Mesendoderm (in vitro differentiated cells): ENCODE results near the gene PDE1C.
"Not testable (repeated sequence)": the region's sequence is repeated elsewhere in the genome, so short reads cannot be mapped to it uniquely, and the experiment has no call there.

Source experiments
- DNase-seq: peaks from one replicate; pipeline ENCODE4 v3.0.0; 2013
- H2AK5ac ChIP-seq: 2 replicates; pipeline ENCODE4 v1.6.1; 2013; ENCODE audit warnings: low read length, inconsistent platforms
- H2BK120ac ChIP-seq: 2 replicates; pipeline ENCODE4 v1.6.1; 2013; ENCODE audit warnings: low read depth, mild to moderate bottlenecking, low read length, moderate library complexity, mixed read lengths
- H2BK15ac ChIP-seq: replicated peaks from 2 replicates; pipeline ENCODE4 v1.6.1; 2013; ENCODE audit warnings: low read depth, mild to moderate bottlenecking, moderate library complexity
- H2BK5ac ChIP-seq: 2 replicates; pipeline ENCODE4 v1.6.1; 2013; ENCODE audit warnings: low read length, inconsistent platforms
- H3K18ac ChIP-seq: 2 replicates; pipeline ENCODE4 v1.6.1; 2013; ENCODE audit warnings: mild to moderate bottlenecking, low read length, mixed read lengths
- H3K23ac ChIP-seq: one replicate; pipeline ENCODE4 v1.6.1; 2013; ENCODE audit warnings: low read length
- H3K27ac ChIP-seq: 2 replicates; pipeline ENCODE4 v1.5.1; 2013; ENCODE audit warnings: low read depth, mild to moderate bottlenecking, inconsistent platforms, low read length, moderate library complexity
- H3K27me3 ChIP-seq: 2 replicates; pipeline ENCODE4 v1.6.1; 2013; ENCODE audit warnings: low read length, control low read depth, mild to moderate bottlenecking, inconsistent platforms; ENCODE audit not compliant: insufficient read depth, poor library complexity
- H3K36me3 ChIP-seq: 2 replicates; pipeline ENCODE4 v1.6.1; 2013; ENCODE audit warnings: low read length, inconsistent platforms; ENCODE audit not compliant: control insufficient read depth, insufficient read depth
- H3K4ac ChIP-seq: one replicate; pipeline ENCODE4 v1.6.1; 2013; ENCODE audit warnings: low read depth, mild to moderate bottlenecking, low read length, moderate library complexity
- H3K4me1 ChIP-seq: 2 replicates; pipeline ENCODE4 v1.6.1; 2013; ENCODE audit warnings: low read depth, low read length, inconsistent platforms; ENCODE audit not compliant: control insufficient read depth
- H3K4me2 ChIP-seq: 2 replicates; pipeline ENCODE4 v1.6.1; 2013; ENCODE audit warnings: low read length
- H3K4me3 ChIP-seq: 2 replicates; pipeline ENCODE4 v1.5.1; 2013; ENCODE audit warnings: mild to moderate bottlenecking, low read length
- H3K56ac ChIP-seq: one replicate; pipeline ENCODE4 v1.6.1; 2013; ENCODE audit warnings: low read length
- H3K79me1 ChIP-seq: 2 replicates; pipeline ENCODE4 v1.6.1; 2013; ENCODE audit warnings: low read length, inconsistent platforms
- H3K79me2 ChIP-seq: 2 replicates; pipeline ENCODE4 v1.6.1; 2013; ENCODE audit warnings: mild to moderate bottlenecking, low read length; ENCODE audit not compliant: control insufficient read depth, insufficient read depth
- H3K9ac ChIP-seq: 2 replicates; pipeline ENCODE4 v1.6.1; 2013; ENCODE audit warnings: low read length, inconsistent platforms
- H4K5ac ChIP-seq: one replicate; pipeline ENCODE4 v1.6.1; 2013; ENCODE audit warnings: low read length
- H4K8ac ChIP-seq: one replicate; pipeline ENCODE4 v1.6.1; 2013; ENCODE audit warnings: low read depth, mild to moderate bottlenecking, control low read depth, low read length, moderate library complexity
- WGBS: extraction: QIAGEN DNeasy Blood & Tissue Kit; methylation state at CpG from one replicate; pipeline ENCODE4 v1.1.7; 2013; ENCODE audit warnings: low lambda C conversion rate, missing lambda C conversion rate; ENCODE audit not compliant: insufficient coverage; ENCODE audit errors: extremely low coverage; 5-methylcytosine and 5-hydroxymethylcytosine counted together

The PDE1C gene

GRCh38 chr7:32088451-32088881 is 18.3 kb upstream of the PDE1C start:
- no peak overlapping the region for H2BK15ac ChIP-seq
- no peak overlapping the region for H2BK120ac ChIP-seq
- H3K9ac ChIP-seq, result no peak overlapping the region
- no peak overlapping the region for H3K27ac ChIP-seq
- no peak overlapping the region for H3K56ac ChIP-seq
- H3K4me1 ChIP-seq, result no peaks in the 10 kb centered on the region
- no peak overlapping the region for H3K4ac ChIP-seq
- H4K5ac ChIP-seq, result no peak overlapping the region
- no peaks in the 10 kb centered on the region for H3K79me2 ChIP-seq
- WGBS, result no CpG with 5 or more reads among the region's 18 CpGs
- DNase-seq, result no peak
- H3K27me3 ChIP-seq, result no peaks in the 10 kb centered on the region
- no peak overlapping the region for H4K8ac ChIP-seq
- no peak overlapping the region for H3K18ac ChIP-seq
- no peak overlapping the region for H3K4me3 ChIP-seq
- H2BK5ac ChIP-seq, result no peak overlapping the region
- H3K79me1 ChIP-seq, result no peaks in the 10 kb centered on the region
- H3K4me2 ChIP-seq, result no peak overlapping the region
- no peak overlapping the region for H3K23ac ChIP-seq
- no peak overlapping the region for H2AK5ac ChIP-seq
- H3K36me3 ChIP-seq, result no peaks in the 10 kb centered on the region

GRCh38 chr7:32079510-32079909 is 9.3 kb upstream of the PDE1C start:
- Histone ChIP-seq H2BK5ac (no peak overlapping the region), H3K36me3 (no peaks in the 10 kb centered on the region), H3K4me1 (no peaks in the 10 kb centered on the region), H2AK5ac (no peak overlapping the region), H4K5ac (no peak overlapping the region), H3K4me3 (no peak overlapping the region), H3K79me2 (no peaks in the 10 kb centered on the region), H3K27ac (no peak overlapping the region), H3K27me3 (no peaks in the 10 kb centered on the region), H3K18ac (no peak overlapping the region), H3K4ac (no peak overlapping the region), H2BK15ac (no peak overlapping the region), H3K4me2 (no peak overlapping the region), H3K23ac (no peak overlapping the region), H3K79me1 (no peaks in the 10 kb centered on the region), H2BK120ac (no peak overlapping the region), H4K8ac (no peak overlapping the region), H3K56ac (no peak overlapping the region), H3K9ac (no peak overlapping the region)
- no CpG with 5 or more reads among the region's 6 CpGs for WGBS
- DNase-seq, result no peak

- Histone ChIP-seq H3K27ac (no peak overlapping the region), H2BK15ac (no peak overlapping the region), H3K56ac (no peak overlapping the region), H3K27me3 (no peaks in the 10 kb centered on the region), H2BK5ac (no peak overlapping the region), H3K23ac (no peak overlapping the region), H3K9ac (no peak overlapping the region), H2AK5ac (no peak overlapping the region), H3K4ac (no peak overlapping the region), H4K8ac (no peak overlapping the region), H3K18ac (no peak overlapping the region), H3K4me2 (no peak overlapping the region), H3K4me1 (no peaks in the 10 kb centered on the region), H2BK120ac (no peak overlapping the region), H3K79me1 (no peaks in the 10 kb centered on the region), H3K79me2 (no peaks in the 10 kb centered on the region), H4K5ac (no peak overlapping the region), H3K4me3 (no peak overlapping the region), H3K36me3 (no peaks in the 10 kb centered on the region)
- WGBS, result no CpG with 5 or more reads among the region's 2 CpGs
- no peak for DNase-seq
These were observed 8.6 kb upstream of the PDE1C start for GRCh38 chr7:32078824-32079223.

GRCh38 chr7:32077806-32078205 is 7.6 kb upstream of the PDE1C start:
- Histone ChIP-seq H3K4ac (no peak overlapping the region), H3K79me2 (no peaks in the 10 kb centered on the region), H2BK5ac (no peak overlapping the region), H2BK120ac (no peak overlapping the region), H3K4me2 (no peak overlapping the region), H4K8ac (no peak overlapping the region), H3K79me1 (no peaks in the 10 kb centered on the region), H3K4me1 (no peaks in the 10 kb centered on the region), H3K27me3 (no peaks in the 10 kb centered on the region), H3K18ac (no peak overlapping the region), H3K4me3 (no peak overlapping the region), H3K23ac (no peak overlapping the region), H3K36me3 (no peaks in the 10 kb centered on the region), H2AK5ac (no peak overlapping the region), H4K5ac (no peak overlapping the region), H3K56ac (no peak overlapping the region), H3K9ac (no peak overlapping the region), H2BK15ac (no peak overlapping the region), H3K27ac (no peak overlapping the region)
- WGBS, result no CpG with 5 or more reads among the region's 5 CpGs
- DNase-seq, result no peak

- not testable (repeated sequence) for H3K18ac ChIP-seq, H3K36me3 ChIP-seq, H3K4me3 ChIP-seq, H3K23ac ChIP-seq, H2BK15ac ChIP-seq, H4K5ac ChIP-seq, H3K27me3 ChIP-seq, H3K79me1 ChIP-seq, H2BK120ac ChIP-seq, H3K27ac ChIP-seq, H3K4me2 ChIP-seq, H4K8ac ChIP-seq, H3K4ac ChIP-seq, H2AK5ac ChIP-seq, H2BK5ac ChIP-seq, H3K4me1 ChIP-seq, H3K56ac ChIP-seq, H3K9ac ChIP-seq, DNase-seq, H3K79me2 ChIP-seq
- WGBS, result no CpG with 5 or more reads among the region's 5 CpGs
These were observed 6.6 kb upstream of the PDE1C start for GRCh38 chr7:32076802-32077201.

GRCh38 chr7:32075612-32076011 is 5.4 kb upstream of the PDE1C start:
- Histone ChIP-seq H3K56ac (no peak overlapping the region), H3K18ac (no peak overlapping the region), H2BK120ac (no peak overlapping the region), H3K79me1 (no peaks in the 10 kb centered on the region), H3K9ac (no peak overlapping the region), H3K4me2 (no peak overlapping the region), H3K27ac (no peak overlapping the region), H3K4me1 (no peaks in the 10 kb centered on the region), H2BK5ac (no peak overlapping the region), H3K79me2 (no peaks in the 10 kb centered on the region), H2BK15ac (no peak overlapping the region), H3K4ac (no peak overlapping the region), H3K36me3 (no peaks in the 10 kb centered on the region), H3K23ac (no peak overlapping the region), H3K27me3 (peaks cover 12% of the 10 kb centered on the region), H4K8ac (no peak overlapping the region), H2AK5ac (no peak overlapping the region), H3K4me3 (no peak overlapping the region), H4K5ac (no peak overlapping the region)
- no CpG with 5 or more reads among the region's 4 CpGs for WGBS
- DNase-seq, result no peak
